HG03565 (cell line): ENCODE measurements around the gene GNS.
"Not testable (repeated sequence)": the region's sequence is repeated elsewhere in the genome, so short reads cannot be mapped to it uniquely, and the experiment has no call there.

Experiments
- ATAC-seq: cut with Tn5 transposase; IDR thresholded peaks from one replicate; pipeline ENCODE4 v1.9.1; 2021; ENCODE audit warnings: mild to moderate bottlenecking, moderate library complexity; ENCODE audit not compliant: unreplicated experiment

The GNS gene

GRCh38 chr12:64699504-64700115, 59.6 kb downstream of the GNS start:
- ATAC-seq = no peak

- no peak for ATAC-seq
These were observed 63.0 kb downstream of the GNS start for GRCh38 chr12:64696080-64696741.

GRCh38 chr12:64695550-64695949, 63.7 kb downstream of the GNS start:
- ATAC-seq = no peak

- no peak for ATAC-seq
These were observed 64.8 kb downstream of the GNS start for GRCh38 chr12:64694130-64695040.

GRCh38 chr12:64691795-64692583, 67.2 kb downstream of the GNS start:
- no peak for ATAC-seq

- no peak for ATAC-seq
These were observed 67.9 kb downstream of the GNS start for GRCh38 chr12:64691227-64691794.

GRCh38 chr12:64690236-64690635, 69.0 kb downstream of the GNS start:
- not testable (repeated sequence) for ATAC-seq

GRCh38 chr12:64688715-64689114, 70.5 kb downstream of the GNS start:
- ATAC-seq = no peak

- ATAC-seq = no peak
These were observed 71.0 kb downstream of the GNS start for GRCh38 chr12:64688219-64688618.

GRCh38 chr12:64687816-64688215, 71.4 kb downstream of the GNS start:
- ATAC-seq = no peak

GRCh38 chr12:64685605-64686004, 73.6 kb downstream of the GNS start:
- ATAC-seq = no peak

GRCh38 chr12:64685050-64685449, 74.2 kb downstream of the GNS start:
- no peak for ATAC-seq

- ATAC-seq = no peak
These were observed 75.2 kb downstream of the GNS start for GRCh38 chr12:64683816-64684543.

- no peak for ATAC-seq
These were observed 76.5 kb downstream of the GNS start for GRCh38 chr12:64682572-64683277.

- ATAC-seq = peak; percentile 41
These were observed 77.8 kb downstream of the GNS start for GRCh38 chr12:64681200-64682052.

GRCh38 chr12:64680235-64680634, 79.0 kb downstream of the GNS start:
- ATAC-seq = no peak

- ATAC-seq = peak; percentile 33
These were observed 79.7 kb downstream of the GNS start for GRCh38 chr12:64679487-64680001.

GRCh38 chr12:64678835-64679234, 80.4 kb downstream of the GNS start:
- ATAC-seq = no peak
